ENCODE measurements around the gene IL23A.
A peak's percentile ranks its signal among the peaks of the same experiment; 100 is the strongest.
"Not testable (repeated sequence)": the region's sequence is repeated elsewhere in the genome, so short reads cannot be mapped to it uniquely, and the experiment has no call there.

IL23A gene

DNA sequence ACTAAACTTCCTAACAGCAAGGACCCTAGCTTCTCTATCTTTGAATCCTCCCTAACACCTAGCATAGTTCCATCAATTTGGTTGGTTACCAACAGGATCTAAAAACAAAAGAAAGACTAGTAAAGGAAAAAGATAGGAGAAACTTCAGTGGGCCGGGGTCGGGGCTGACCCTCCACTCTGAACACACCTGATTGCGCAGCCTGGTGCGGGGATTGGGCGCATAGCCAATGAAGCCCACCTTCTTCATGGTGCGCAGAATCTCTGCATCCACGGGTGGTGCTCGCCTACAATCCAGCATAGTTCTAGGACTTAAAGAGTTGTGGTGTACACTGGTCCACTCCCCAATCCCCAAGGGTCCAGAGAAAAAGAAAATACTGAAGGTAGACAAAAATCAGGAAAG lies 12.6 kb upstream of the IL23A start:
- no peak for DNase-seq (ENCODE audit: low read depth in 2 of 2)

DNA sequence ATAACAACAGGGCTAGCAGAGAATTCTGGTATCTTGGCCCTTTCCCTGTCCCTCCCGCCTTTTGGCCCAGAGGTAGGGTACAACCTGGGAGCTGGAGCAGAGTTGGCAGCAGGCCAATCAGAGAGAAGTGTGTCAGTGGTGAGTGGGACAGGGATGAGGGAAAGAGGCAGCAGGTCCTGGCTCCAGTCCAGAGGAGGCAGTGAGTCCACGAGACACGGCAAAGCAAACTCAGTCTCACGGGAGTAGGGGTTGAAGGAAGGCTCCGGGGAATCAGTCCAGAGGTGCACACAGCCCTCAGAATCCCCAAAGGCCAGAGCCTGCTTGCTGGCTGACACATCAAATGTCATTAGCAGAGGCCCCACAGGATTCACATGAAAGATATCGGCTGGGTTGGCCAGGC lies 12.2 kb upstream of the IL23A start:
- no peak for DNase-seq (ENCODE audit: low read depth in 2 of 2)

GRCh38 chr12:56330936-56331490 lies 7.7 kb upstream of the IL23A start:
- no peak for DNase-seq (ENCODE audit: low read depth in 2 of 2)

DNA sequence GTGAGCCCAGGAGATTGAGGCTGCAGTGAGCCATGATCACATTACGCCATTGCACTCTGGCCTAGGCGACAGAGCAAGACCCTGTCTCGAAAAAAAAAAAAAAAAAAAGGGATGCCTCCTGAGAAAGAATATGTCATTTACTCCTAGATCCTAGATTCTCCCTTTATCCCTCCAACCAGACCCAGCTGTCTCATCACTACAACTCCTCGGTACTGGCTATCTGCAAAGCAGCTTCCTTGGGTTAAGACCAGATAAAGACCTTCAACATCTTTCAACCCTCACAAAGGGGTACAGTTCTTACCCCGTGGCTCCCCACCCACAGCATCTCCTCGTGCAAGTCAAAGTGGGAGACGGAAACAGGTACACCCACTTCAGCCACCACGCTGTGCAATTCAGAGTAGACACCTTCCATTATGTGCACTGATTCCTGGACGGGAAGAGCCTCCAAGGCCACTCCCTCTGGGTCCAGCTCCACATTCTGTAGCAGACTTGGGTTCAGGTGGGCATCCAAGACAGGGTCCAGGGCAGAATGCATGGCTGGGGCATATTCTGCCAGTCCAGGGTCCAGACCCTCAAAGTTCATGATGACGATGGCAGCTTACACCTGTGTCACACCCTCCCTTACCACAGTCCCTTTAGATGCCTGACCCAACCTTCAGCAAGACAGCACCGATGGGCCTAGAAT lies 6.0 kb upstream of the IL23A start:
- DNase-seq (ENCODE audit: low read depth in 2 of 2), result no peak

DNA sequence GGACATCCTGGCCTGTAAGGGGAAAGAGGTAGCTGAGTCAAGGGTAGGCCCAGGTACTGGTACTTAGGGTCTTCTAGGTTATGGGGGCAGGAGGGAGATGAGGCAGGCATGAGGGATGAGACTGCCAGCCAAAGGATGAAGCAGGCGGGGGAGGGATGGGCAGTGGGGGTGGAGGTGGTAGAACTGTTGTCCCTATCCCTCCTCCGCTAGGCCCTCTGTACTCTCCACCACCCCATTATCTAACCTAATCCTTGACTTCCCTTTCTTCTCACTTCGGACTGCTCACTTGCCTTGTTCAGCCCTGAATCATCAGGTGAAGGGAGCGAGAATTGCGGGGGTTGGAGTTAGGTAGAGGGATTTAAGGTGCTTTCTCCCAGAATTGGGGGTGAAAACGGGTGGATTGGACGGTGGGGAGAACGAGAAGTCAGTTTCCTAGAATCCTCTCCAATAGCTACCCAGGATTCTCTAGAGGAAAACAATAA lies 5.4 kb upstream of the IL23A start:
- no peak for DNase-seq (ENCODE audit: low read depth in 2 of 2)

DNA sequence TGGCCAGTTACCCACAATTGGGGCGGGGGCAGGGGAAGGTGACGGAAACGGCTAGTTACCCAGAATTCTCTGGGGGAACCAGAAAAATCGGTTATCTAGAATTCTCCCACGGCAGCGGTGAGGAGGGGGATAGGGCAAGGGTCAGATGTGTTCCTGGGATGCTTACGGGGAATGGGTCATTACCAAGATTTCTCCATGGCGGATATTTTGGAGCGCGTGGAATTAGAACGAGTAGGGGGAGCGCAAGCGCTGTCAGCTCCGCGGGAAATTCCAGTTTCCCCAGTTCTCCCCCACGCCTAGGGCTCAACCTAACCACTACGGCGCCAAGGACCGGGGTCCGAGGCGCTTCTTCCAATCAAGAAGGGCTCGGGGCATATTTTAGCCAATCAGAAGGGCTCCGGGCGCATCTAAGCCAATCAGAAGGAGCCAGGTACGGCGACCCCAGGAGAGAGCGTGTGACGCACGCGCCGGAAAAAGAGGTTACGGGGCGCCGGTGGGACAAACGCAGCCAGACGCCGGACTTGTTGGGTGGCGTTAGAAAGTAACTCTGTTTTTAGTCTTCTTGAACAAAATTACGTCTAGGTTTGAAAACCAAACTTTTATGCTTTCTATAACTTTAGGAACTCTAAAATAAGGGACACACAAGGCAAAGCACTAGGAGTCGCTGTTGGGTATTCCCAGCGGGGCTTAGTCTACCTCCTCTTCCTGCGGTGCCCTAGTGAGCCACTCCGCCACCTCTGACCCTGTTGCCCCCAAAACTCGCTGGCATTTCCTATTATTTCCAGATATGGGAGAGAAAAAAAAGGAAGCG lies 4.8 kb upstream of the IL23A start, which contains the start of gene PAN2:
Gene PAN2 (minus strand): TSS at position 322 of the 811 bp plus-strand sequence. CDS start 906 bp downstream, outside the sequence.
- DNase-seq (ENCODE audit: low read depth in 2 of 2), result peak; percentile 90 to 92

DNA sequence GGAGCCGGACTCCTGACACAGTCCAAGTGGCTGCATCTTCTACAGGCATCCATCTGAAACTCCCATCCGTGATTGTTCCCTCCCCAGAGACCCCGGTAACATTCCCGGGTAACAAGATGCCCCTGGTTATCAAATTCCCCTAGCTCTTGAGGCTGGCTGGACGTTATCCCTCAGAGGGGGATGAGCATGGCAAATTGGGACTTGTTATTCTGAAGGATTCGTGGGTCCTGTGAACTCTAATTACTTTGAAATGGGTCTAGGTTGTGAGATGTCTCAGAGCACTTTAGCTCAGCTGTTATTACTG lies 4.2 kb upstream of the IL23A start:
- no peak for DNase-seq (ENCODE audit: low read depth in 2 of 2)

- DNase-seq (ENCODE audit: low read depth in 2 of 2), result not testable (repeated sequence)
These were observed 3.2 kb upstream of the IL23A start for GRCh38 chr12:56335527-56335926.

DNA sequence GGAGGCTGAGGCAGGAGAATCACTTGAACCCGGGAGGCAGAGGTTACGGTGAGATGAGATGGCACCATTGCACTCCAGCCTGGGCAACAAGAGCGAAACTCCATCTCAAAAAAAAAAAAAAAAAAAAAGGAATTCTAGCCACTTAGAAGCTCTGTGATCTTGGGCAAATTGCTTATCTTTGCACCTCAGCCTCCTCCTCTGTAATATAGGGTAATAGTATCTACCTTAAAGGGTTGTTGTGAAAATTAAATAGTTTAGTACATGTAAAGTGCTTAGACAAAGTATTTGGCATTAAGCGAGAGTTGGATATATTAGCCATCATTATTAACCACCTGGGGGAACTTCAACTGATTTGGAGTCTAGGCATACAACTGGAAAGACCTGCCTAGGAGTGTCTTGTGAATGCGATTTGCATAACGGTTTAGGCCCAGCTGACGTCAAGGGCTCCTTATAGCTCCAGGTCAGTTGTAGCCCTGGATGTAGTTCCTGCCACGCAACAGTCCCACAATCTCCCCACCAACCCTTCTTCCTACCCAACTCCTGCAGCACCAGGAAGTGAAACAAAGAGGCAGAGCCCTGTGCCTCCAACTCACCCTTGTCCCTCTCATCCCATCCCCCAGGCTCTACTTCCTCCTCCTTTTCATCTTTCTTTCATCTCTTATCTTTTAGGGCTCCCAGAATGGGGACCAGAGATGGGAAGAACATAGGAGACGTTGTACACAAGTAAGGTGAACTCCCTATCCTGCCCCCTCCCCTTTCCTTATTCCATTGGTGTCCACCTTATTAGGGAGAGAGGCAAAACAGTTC lies 2.1 kb upstream of the IL23A start:
- no peak for DNase-seq (ENCODE audit: low read depth in 2 of 2)

DNA sequence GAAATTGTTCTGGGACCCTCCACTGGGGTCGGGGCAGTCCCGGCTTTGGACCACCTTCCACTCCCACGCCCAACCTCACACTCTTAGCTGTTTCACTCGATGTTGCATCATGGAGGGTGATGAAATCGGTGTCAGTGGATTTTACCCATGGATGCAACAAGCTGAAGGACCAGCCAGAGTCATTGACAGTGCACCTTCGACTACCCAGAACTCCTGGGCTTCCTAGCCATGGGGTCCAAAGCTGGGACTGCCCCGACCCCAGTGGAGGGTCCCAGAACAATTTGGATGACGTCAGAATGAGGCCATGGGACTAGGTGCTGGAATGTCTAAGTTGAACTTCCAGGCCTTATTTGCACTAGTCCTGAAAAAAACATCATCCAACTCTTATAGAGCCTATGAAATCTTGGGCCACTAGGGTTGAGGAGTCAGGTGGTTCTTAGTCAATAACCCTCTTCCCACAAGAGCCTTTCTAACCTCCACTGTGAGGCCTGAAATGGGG lies 882 bp upstream of the IL23A start:
- no peak for DNase-seq (ENCODE audit: low read depth in 2 of 2)

DNA sequence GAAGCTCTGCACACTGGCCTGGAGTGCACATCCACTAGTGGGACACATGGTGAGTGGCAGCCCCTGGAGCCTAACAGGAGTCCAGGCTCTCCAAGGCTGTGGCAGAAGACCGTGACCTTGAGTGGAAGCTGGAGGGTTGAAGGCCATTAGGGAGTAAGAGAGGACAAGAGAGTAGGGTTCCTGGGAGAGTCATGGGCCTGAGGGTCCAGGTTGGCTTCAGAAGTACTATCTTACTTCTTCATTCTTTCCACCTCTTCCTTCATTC lies 406 bp downstream of the IL23A start:
- DNase-seq (ENCODE audit: low read depth in 2 of 2), result no peak

- DNase-seq (ENCODE audit: low read depth in 2 of 2), result no peak
These were observed 2.9 kb downstream of the IL23A start for GRCh38 chr12:56341616-56342015.

DNA sequence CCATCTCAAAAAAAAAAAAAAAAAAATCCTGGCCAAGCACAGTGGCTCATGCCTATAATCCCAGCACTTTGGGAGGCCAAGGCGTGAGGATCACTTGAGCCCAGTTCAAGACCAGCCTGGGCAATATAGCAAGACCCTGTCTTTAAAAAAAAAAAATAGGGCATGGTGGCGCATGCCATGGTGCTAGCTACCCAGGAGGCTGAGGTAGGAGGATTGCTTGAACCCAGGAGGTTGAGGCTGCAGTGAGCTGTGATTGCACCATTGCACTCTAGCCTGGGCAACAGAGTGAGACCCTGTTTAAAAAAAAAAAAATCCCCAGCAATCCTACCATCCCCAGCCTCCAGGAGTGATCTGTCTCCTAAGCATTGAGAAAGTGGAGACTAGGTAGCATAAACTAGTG lies 3.6 kb downstream of the IL23A start:
- DNase-seq (ENCODE audit: low read depth in 2 of 2), result not testable (repeated sequence)

- DNase-seq (ENCODE audit: low read depth in 2 of 2), result no peak
These were observed 8.0 kb downstream of the IL23A start for GRCh38 chr12:56346675-56347074.

DNA sequence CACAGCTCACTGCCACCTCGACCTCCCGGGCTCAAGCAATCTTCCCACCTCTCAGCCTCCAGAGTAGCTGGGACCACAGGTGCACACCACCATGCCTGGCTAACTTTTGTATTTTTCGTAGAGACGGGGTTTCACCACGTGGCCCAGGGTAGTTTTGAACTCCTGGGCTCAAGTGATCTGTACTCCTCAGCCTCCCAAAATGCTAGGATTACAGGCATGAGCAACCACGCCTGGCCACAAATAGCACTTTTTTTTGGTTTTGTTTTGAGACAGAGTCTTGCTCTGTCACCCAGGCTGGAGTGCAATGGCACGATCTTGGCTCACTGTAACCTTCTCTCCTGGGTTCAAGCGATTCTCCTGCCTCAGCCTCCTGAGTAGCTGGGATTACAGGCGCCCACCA lies 8.6 kb downstream of the IL23A start:
- DNase-seq (ENCODE audit: low read depth in 2 of 2), result not testable (repeated sequence)

GRCh38 chr12:56348776-56349175 lies 10.1 kb downstream of the IL23A start:
- no peak for DNase-seq (ENCODE audit: low read depth in 2 of 2)

GRCh38 chr12:56350662-56351061 lies 12.0 kb downstream of the IL23A start:
- DNase-seq (ENCODE audit: low read depth in 2 of 2), result no peak

DNA sequence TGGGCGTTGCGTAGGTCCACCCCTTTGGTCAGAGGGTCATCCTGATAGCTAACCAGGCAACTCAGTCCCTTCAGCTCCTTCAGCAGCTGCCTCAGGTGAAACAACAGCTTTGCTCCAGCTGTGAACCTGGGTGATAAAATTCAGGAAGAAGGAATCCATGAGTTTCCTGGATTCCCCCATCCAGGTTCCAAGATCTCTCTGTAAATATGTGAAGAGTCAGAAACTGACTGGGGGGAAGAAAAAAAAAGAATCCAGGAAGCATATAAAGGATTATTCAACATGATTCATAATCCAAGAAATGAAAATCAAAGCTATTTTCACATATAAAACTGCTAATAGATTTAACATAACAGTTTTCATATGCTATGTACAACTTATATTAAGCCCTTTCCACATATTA lies 12.6 kb downstream of the IL23A start:
- no peak for DNase-seq (ENCODE audit: low read depth in 2 of 2)

GRCh38 chr12:56358836-56359532 lies 20.3 kb downstream of the IL23A start:
- no peak for DNase-seq (ENCODE audit: low read depth in 2 of 2)

DNA sequence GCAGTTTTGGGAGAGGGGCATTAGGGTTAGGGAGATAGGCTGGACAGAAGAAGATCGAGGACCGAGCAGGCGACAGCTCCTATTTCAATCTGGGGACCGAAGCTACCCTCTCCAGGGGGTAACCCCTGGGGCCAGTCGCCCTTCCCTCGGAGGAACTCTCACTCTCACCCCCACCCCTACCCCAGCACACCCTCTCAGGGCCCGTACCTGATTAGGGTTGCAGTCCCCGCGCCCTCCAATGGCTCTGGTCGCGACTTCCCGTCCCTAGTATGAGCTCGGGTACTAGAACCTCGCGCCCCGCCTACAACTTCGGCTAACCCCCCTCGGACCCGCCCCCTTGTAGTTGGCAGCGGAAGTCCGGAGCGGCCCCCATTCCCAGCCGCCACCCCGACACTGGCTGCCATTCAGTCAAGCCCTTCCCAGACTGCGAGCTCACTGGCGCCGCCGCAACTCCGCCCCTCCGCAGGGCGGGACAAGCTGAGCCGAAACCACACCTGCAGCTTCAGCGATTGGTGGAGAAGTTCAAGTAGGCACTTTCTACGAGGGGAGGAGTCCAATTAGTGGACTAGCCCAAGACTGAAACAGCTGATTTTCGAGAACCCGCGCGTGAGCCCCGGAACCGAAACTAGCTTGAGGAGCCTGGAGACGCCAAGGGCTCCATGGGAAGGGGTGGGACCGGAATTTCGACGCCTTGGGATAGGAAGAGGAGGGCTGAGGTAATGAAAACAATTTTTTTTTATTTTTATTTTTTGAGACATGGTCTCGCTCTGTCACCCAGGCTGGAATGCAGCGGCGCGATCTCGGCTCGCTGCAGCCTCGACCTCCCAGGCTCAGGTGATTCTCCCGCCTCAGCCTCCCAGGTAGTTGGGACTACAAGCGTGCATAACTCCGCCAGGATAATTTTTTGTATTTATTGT lies 21.4 kb downstream of the IL23A start, which contains the start of gene STAT2:
Gene STAT2 (minus strand): TSS at position 257 of the 917 bp plus-strand sequence. CDS start 3,536 bp downstream, outside the sequence.
- DNase-seq (ENCODE audit: low read depth in 2 of 2), result peak; percentile 98 to 99

All from stimulated activated CD4-positive, alpha-beta T cell treated with anti-CD3 and anti-CD28 coated beads, Interleukin-15, amount 100 ng/mL, for 48 hours (primary cell).